ENCODE measurements around the gene TSPAN9. TPM values are rescaled to one million over a fixed set of nuclear protein-coding genes. Genes with fewer than 3 reads are reported as not detected.

TSPAN9 gene
- total RNA-seq, 2 experiments from 2014 or later: 0.15 TPM; not detected in 1

- no peaks in the 10 kb centered on the region for H3K36me3 Mint-ChIP-seq (ENCODE audit: low read depth)
- no peak for DNase-seq
- no peak overlapping the region for H3K27ac Mint-ChIP-seq
- no peaks in the 10 kb centered on the region for H3K27me3 Mint-ChIP-seq
- no peaks in the 10 kb centered on the region for H3K9me3 Mint-ChIP-seq
- H3K4me1 Mint-ChIP-seq: no peaks in the 10 kb centered on the region
- POLR2A ChIA-PET: no interaction called here
- no peak overlapping the region for H3K4me3 Mint-ChIP-seq
- CTCF ChIA-PET: no interaction called here
Measured at GRCh38 chr12:3038926-3039510, 38.2 kb upstream of the TSPAN9 start.

DNA sequence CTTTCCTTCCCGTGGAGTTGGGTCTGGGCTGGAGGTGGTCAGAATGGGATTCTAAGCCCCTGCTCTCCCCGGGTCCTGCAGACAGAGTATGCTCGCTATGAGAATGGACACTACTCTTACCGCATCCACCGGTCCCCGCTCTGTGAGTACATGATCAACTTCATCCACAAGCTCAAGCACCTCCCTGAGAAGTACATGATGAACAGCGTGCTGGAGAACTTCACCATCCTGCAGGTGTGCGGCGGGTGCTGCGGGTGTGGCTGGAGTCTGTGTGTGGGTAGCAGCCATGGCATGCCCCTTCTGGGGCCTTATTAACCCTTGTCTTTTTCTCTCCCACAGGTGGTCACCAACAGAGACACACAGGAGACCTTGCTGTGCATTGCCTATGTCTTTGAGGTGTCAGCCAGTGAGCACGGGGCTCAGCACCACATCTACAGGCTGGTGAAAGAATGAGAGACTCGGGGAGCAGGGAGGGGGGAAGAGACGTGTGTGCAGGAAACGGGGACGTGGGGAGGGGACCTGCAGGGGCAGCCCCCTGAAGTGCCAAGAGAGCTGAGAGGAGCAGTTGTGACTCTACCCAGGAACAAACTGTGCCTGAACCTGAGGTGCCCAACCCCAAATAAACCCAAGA, 37.0 kb upstream of the TSPAN9 start:
- no peaks in the 10 kb centered on the region for H3K4me1 Mint-ChIP-seq
- H3K9me3 Mint-ChIP-seq: no peaks in the 10 kb centered on the region
- CTCF ChIA-PET: no interaction called here
- H3K27ac Mint-ChIP-seq: no peak overlapping the region
- POLR2A ChIA-PET: no interaction called here
- no peak overlapping the region for H3K4me3 Mint-ChIP-seq
- no peaks in the 10 kb centered on the region for H3K27me3 Mint-ChIP-seq
- DNase-seq: no peak
- H3K36me3 Mint-ChIP-seq (ENCODE audit: low read depth): no peaks in the 10 kb centered on the region

DNA sequence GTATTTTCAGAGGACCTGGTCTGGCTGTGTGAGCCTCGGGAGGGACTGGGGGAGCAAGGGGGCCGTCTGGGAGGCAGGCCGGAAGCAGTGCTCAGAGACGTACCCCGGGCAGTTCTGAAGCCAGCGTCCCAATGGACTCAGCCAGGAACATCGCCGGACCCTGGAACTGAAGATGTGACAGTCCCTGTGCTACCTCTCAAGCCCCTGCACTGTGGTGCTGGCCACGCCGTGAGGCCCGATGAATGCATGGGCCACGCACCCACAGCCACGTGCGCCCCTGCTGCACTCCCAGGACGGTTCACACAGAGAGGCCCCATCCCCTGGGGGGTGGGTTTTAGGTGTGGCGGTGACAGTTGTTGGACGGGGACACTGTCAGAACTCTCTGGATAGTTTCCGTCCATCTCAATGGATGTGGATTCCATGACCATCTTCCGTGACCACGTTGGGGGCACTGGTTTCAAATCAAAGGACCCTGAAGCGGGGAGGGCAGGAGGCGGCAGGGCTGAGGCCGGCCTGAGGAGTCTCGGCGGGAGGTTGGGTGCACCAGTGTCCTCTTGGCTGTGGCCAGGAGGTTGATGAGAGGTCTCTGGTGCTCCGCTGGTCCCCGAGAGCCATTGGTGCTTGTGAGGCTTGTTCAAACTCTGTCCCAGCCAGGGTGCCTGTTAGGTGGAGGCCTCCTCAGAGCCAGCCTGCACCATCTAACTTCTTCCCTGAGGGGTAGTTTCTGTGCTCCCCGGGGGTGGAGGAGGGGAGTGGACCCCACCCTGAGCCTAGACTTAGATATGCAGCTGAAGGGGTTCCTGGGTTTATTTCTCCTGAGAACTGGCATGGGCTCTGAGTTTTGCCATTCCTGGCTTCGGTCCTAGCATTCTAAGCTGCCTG, 36.3 kb upstream of the TSPAN9 start:
- Mint-ChIP-seq H3K36me3 (ENCODE audit: low read depth) (no peaks in the 10 kb centered on the region), H3K4me3 (no peak overlapping the region), H3K27me3 (no peaks in the 10 kb centered on the region), H3K27ac (no peak overlapping the region), H3K4me1 (no peaks in the 10 kb centered on the region), H3K9me3 (no peaks in the 10 kb centered on the region)
- DNase-seq: no peak
- POLR2A ChIA-PET: no interaction called here
- CTCF ChIA-PET: interaction anchor here (1.1 kb wide), 1 partner anchor 197 kb away, joined by 3 read pairs; no protein-coding TSS in a partner anchor

DNA sequence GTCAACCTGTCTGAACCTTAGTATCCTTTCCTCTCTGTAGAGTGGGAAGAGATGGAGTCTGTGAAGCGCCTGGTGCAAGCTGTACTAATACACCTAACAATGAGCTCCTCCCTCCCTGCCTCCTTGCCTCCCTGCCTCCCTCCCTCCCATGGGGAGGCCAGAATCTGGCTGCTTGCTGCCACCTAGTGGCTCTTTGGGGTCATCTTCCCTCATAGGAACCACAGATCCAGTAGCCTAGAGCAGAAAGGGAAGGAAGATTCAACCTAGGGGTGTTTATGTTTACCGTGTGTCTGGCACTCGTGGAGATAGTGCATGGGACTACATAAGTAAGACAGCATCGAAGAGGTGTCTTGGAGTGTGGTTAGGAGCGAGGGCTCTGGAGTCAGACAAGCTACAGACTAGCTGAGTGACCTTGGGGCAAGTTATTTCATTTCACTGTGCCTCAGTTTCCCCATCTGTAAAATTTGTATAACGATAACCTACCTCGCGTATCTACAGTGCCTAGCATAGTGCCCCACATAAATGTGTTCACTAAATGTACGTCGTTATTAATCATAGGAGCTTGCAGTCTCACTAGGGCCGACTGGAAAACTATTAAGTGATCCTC, 35.5 kb upstream of the TSPAN9 start:
- no peak overlapping the region for H3K4me3 Mint-ChIP-seq
- peak; percentile 69 for DNase-seq
- H3K27ac Mint-ChIP-seq: no peak overlapping the region
- POLR2A ChIA-PET: no interaction called here
- no peaks in the 10 kb centered on the region for H3K9me3 Mint-ChIP-seq
- H3K27me3 Mint-ChIP-seq: no peaks in the 10 kb centered on the region
- CTCF ChIA-PET: interaction anchor here (0.8 to 1.1 kb wide), 3 partner anchors 25 to 198 kb away, joined by 3 to 5 read pairs (median 4); no protein-coding TSS in a partner anchor
- H3K36me3 Mint-ChIP-seq (ENCODE audit: low read depth): no peaks in the 10 kb centered on the region
- H3K4me1 Mint-ChIP-seq: no peaks in the 10 kb centered on the region

DNA sequence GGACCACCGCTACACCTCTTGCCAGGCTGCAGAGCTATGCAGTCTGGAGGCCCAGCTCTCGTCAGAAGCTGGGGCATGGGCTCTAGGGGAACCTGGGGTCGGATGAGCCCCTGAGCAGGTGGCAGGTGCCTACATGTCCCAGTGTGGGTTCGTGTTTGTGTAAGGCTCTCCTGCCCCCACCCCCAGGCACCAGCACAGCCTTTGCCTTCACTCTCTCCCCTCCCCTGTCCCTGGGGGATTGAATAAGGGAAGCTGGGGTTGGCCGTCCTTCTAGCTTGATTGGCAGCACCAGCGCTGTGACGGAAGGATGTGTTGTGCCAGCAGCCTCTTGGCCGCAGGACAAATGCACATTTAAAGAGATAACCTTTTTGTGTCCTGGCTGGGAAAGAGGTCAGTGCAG, 34.8 kb upstream of the TSPAN9 start:
- H3K27ac Mint-ChIP-seq: no peak overlapping the region
- H3K4me3 Mint-ChIP-seq: no peak overlapping the region
- no peaks in the 10 kb centered on the region for H3K27me3 Mint-ChIP-seq
- H3K9me3 Mint-ChIP-seq: no peaks in the 10 kb centered on the region
- ChIA-PET CTCF (interaction anchor here (0.8 to 1.1 kb wide), 3 partner anchors 24 to 198 kb away, joined by 3 to 5 read pairs (median 4); no protein-coding TSS in a partner anchor), POLR2A (no interaction called here)
- H3K36me3 Mint-ChIP-seq (ENCODE audit: low read depth): no peaks in the 10 kb centered on the region
- H3K4me1 Mint-ChIP-seq: no peaks in the 10 kb centered on the region
- DNase-seq: no peak

- no peaks in the 10 kb centered on the region for H3K4me1 Mint-ChIP-seq
Measured at GRCh38 chr12:3042826-3043225, 34.4 kb upstream of the TSPAN9 start.

GRCh38 chr12:3043406-3043805, 33.8 kb upstream of the TSPAN9 start:
- ChIA-PET POLR2A (no interaction called here), CTCF (no interaction called here)
- H3K27ac Mint-ChIP-seq: no peak overlapping the region
- no peaks in the 10 kb centered on the region for H3K9me3 Mint-ChIP-seq
- no peaks in the 10 kb centered on the region for H3K4me1 Mint-ChIP-seq
- no peak overlapping the region for H3K4me3 Mint-ChIP-seq
- H3K27me3 Mint-ChIP-seq: no peaks in the 10 kb centered on the region
- H3K36me3 Mint-ChIP-seq (ENCODE audit: low read depth): no peaks in the 10 kb centered on the region
- DNase-seq: no peak

More at GRCh38 chr12:3042826-3043225, 34.4 kb upstream of the TSPAN9 start:
- POLR2A ChIA-PET: no interaction called here
- H3K27ac Mint-ChIP-seq: no peak overlapping the region
- H3K36me3 Mint-ChIP-seq (ENCODE audit: low read depth): no peaks in the 10 kb centered on the region
- CTCF ChIA-PET: no interaction called here
- no peaks in the 10 kb centered on the region for H3K27me3 Mint-ChIP-seq
- no peak for DNase-seq
- no peak overlapping the region for H3K4me3 Mint-ChIP-seq
- no peaks in the 10 kb centered on the region for H3K9me3 Mint-ChIP-seq

GRCh38 chr12:3044141-3044630, 33.0 kb upstream of the TSPAN9 start:
- no peaks in the 10 kb centered on the region for H3K9me3 Mint-ChIP-seq
- H3K27me3 Mint-ChIP-seq: peaks cover 1% of the 10 kb centered on the region
- ChIA-PET POLR2A (no interaction called here), CTCF (no interaction called here)
- no peak for DNase-seq
- H3K4me1 Mint-ChIP-seq: no peaks in the 10 kb centered on the region
- H3K27ac Mint-ChIP-seq: no peak overlapping the region
- H3K36me3 Mint-ChIP-seq (ENCODE audit: low read depth): no peaks in the 10 kb centered on the region
- no peak overlapping the region for H3K4me3 Mint-ChIP-seq

- POLR2A ChIA-PET: no interaction called here
- Mint-ChIP-seq H3K36me3 (ENCODE audit: low read depth) (no peaks in the 10 kb centered on the region), H3K27ac (no peak overlapping the region), H3K9me3 (no peaks in the 10 kb centered on the region), H3K4me3 (no peak overlapping the region), H3K4me1 (no peaks in the 10 kb centered on the region), H3K27me3 (peaks cover 9% of the 10 kb centered on the region)
- no peak for DNase-seq
- CTCF ChIA-PET: interaction anchor here (0.5 to 1.6 kb wide), 3 partner anchors 17 to 66 kb away, joined by 3 to 5 read pairs (median 4); no protein-coding TSS in a partner anchor
Measured at GRCh38 chr12:3045494-3045893, 31.7 kb upstream of the TSPAN9 start.

DNA sequence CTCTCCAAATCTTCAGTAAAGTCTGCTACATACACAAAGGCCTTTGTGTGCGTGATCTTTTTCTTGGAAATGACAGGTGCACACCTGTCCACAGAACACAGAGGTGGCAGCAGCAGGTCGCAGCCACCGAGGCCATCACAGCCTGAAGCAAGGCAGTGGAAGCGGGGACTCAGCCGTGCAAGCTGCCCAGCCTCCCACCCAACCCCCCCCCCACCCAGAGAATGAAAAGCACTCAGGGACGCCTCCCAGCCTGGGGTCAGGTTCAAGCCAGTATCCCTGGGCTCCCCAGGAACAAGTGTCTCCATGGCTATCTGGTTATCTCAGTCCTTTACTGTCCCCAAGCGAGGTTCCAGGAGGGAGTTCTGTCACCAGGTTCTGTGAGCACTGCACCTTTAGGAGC, 31.2 kb upstream of the TSPAN9 start:
- Mint-ChIP-seq H3K9me3 (no peaks in the 10 kb centered on the region), H3K4me1 (no peaks in the 10 kb centered on the region), H3K27ac (no peak overlapping the region), H3K27me3 (peaks cover 9% of the 10 kb centered on the region), H3K4me3 (no peak overlapping the region), H3K36me3 (ENCODE audit: low read depth) (no peaks in the 10 kb centered on the region)
- ChIA-PET POLR2A (no interaction called here), CTCF (interaction anchor here (0.5 to 1.6 kb wide), 3 partner anchors 17 to 103 kb away, joined by 3 to 5 read pairs (median 3); no protein-coding TSS in a partner anchor)
- DNase-seq: no peak

GRCh38 chr12:3046441-3047200, 30.6 kb upstream of the TSPAN9 start:
- Mint-ChIP-seq H3K4me3 (no peak overlapping the region), H3K4me1 (no peaks in the 10 kb centered on the region), H3K36me3 (ENCODE audit: low read depth) (no peaks in the 10 kb centered on the region), H3K27me3 (peaks cover 9% of the 10 kb centered on the region), H3K27ac (no peak overlapping the region), H3K9me3 (no peaks in the 10 kb centered on the region)
- DNase-seq: no peak
- POLR2A ChIA-PET: no interaction called here
- CTCF ChIA-PET: interaction anchor here (0.5 to 1.6 kb wide), 2 partner anchors 27 to 103 kb away, joined by 3 read pairs; no protein-coding TSS in a partner anchor

- Mint-ChIP-seq H3K27ac (no peak overlapping the region), H3K36me3 (ENCODE audit: low read depth) (no peaks in the 10 kb centered on the region), H3K4me1 (no peaks in the 10 kb centered on the region), H3K27me3 (peaks cover 9% of the 10 kb centered on the region), H3K9me3 (no peaks in the 10 kb centered on the region), H3K4me3 (no peak overlapping the region)
- no peak for DNase-seq
- CTCF ChIA-PET: no interaction called here
- POLR2A ChIA-PET: no interaction called here
Measured at GRCh38 chr12:3047961-3048360, 29.2 kb upstream of the TSPAN9 start.
